Gastrocnemius medialis (tissue), 4 donors: Measurements from ENCODE around the gene KIRREL2.

Source experiments
- CTCF ChIP-seq, 5 experiments: fragments of 450-650 bp in 3 of 5; fragments of 200-600 bp in 2 of 5; sonication (generic) in 2 of 5; IDR thresholded peaks in 4 of 5; conservative IDR thresholded peaks in 1 of 5; 1 replicate in 4 of 5; 2 replicates in 1 of 5; pipeline ENCODE4 v1.5.1; 2016 to 2019; ENCODE audit warnings: antibody characterized with exemption in 5 of 5, mild to moderate bottlenecking in 3 of 5, moderate library complexity in 3 of 5
- POLR2A ChIP-seq, 2 donors: fragments of 450-650 bp; IDR thresholded peaks; one replicate each; pipeline ENCODE4 v1.6.1; 2017; ENCODE audit warnings: antibody characterized with exemption in 2 of 2, mild to moderate bottlenecking in 2 of 2, moderate library complexity in 2 of 2

- no peak for TF ChIP-seq CTCF (IDR thresholded peaks at IDR 0.05 in 4 of 5, conservative IDR thresholded peaks at IDR 0.05 in 1 of 5)
- TF ChIP-seq POLR2A (IDR thresholded peaks at IDR 0.05), result no peak
Measured at GRCh38 chr19:35901854-35902661, 45.3 kb downstream of the KIRREL2 start, which contains the start of gene HCST.
